ENCODE data around the gene MYOF.

DNA sequence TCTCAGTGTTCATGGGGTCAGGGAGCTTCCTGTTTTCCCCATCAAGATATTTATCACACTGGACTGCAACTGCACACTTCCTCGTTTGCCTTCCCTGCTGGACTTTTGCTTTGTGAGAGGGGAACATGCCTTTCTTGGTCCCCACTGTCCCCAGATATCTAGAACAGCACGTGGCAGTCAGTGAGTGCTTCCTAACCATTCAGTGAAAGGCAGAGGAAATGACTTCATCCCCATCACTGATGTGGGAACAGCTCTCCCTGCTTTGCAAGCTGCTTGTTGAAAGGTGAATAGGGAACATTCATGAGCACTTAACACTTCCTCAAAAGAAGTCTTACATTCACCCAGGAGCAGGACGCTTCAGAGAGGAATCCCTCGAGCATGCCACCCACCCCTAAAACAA is 135.4 kb downstream of the MYOF start:
- TF ChIP-seq POLR2A (IDR thresholded peaks at IDR 0.05) = no peak
- TF ChIP-seq, protein P1, sequence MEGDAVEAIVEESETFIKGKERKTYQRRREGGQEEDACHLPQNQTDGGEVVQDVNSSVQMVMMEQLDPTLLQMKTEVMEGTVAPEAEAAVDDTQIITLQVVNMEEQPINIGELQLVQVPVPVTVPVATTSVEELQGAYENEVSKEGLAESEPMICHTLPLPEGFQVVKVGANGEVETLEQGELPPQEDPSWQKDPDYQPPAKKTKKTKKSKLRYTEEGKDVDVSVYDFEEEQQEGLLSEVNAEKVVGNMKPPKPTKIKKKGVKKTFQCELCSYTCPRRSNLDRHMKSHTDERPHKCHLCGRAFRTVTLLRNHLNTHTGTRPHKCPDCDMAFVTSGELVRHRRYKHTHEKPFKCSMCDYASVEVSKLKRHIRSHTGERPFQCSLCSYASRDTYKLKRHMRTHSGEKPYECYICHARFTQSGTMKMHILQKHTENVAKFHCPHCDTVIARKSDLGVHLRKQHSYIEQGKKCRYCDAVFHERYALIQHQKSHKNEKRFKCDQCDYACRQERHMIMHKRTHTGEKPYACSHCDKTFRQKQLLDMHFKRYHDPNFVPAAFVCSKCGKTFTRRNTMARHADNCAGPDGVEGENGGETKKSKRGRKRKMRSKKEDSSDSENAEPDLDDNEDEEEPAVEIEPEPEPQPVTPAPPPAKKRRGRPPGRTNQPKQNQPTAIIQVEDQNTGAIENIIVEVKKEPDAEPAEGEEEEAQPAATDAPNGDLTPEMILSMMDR (IDR thresholded peaks at IDR 0.05) = no peak
